Common myeloid progenitor, CD34-positive (primary cell): Measurements from ENCODE around the gene ATP13A2.

Experiments
- CTCF ChIA-PET: fragments of 350-600 bp; sonication (Branson Sonifier 250); formaldehyde crosslinking; loops from one replicate; lab custom pipeline; 2021; ENCODE audit warnings: antibody characterized with exemption; lab: Charles Lee
- POLR2A ChIA-PET: fragments of 350-600 bp; sonication (Branson Sonifier 250); formaldehyde crosslinking; loops from one replicate; lab custom pipeline; 2021; ENCODE audit warnings: antibody characterized with exemption; lab: Charles Lee
- DNase-seq, 3 donors: peaks; one replicate each; pipeline versions ENCODE4 v3.0.0 to v3.0.0-alpha.2; 2013
- H3K27ac ChIP-seq, 2 experiments: 1 replicate in 1 of 2; 2 replicates in 1 of 2; pipeline ENCODE4 v1.7.0; 2013; ENCODE audit warnings: inconsistent platforms in 2 of 2, low read length in 2 of 2, mild to moderate bottlenecking in 2 of 2, low read depth in 1 of 2, moderate library complexity in 1 of 2; ENCODE audit not compliant: severe bottlenecking in 2 of 2, insufficient read depth in 1 of 2, poor library complexity in 1 of 2
- H3K27me3 ChIP-seq, 5 experiments: replicated peaks in 2 of 5; 1 replicate in 3 of 5; 2 replicates in 2 of 5; pipeline versions ENCODE4 v1.6.1 to v1.7.0; 2013; ENCODE audit warnings: low read length in 4 of 5, mild to moderate bottlenecking in 2 of 5, moderate library complexity in 2 of 5, inconsistent platforms in 1 of 5; ENCODE audit not compliant: insufficient read depth in 5 of 5, control insufficient read depth in 4 of 5
- H3K36me3 ChIP-seq, 4 experiments: 1 replicate in 2 of 4; 2 replicates in 2 of 4; pipeline versions ENCODE4 v1.6.1 to v1.7.0; 2013; ENCODE audit warnings: low read length in 3 of 4, control low read depth in 1 of 4, mild to moderate bottlenecking in 1 of 4; ENCODE audit not compliant: control insufficient read depth in 4 of 4, insufficient read depth in 4 of 4
- H3K4me1 ChIP-seq, 4 experiments: 1 replicate in 3 of 4; 2 replicates in 1 of 4; pipeline versions ENCODE4 v1.6.1 to v1.7.1; 2013; ENCODE audit warnings: low read length in 3 of 4, mild to moderate bottlenecking in 3 of 4, control low read depth in 1 of 4, inconsistent platforms in 1 of 4, moderate library complexity in 1 of 4; ENCODE audit not compliant: control insufficient read depth in 4 of 4, insufficient read depth in 4 of 4; ENCODE audit errors: control extremely low read depth in 1 of 4
- H3K4me3 ChIP-seq, 7 experiments: 1 replicate in 4 of 7; 2 replicates in 3 of 7; pipeline versions ENCODE4 v1.5.1 to v1.7.0; 2013; ENCODE audit warnings: mild to moderate bottlenecking in 7 of 7, low read length in 6 of 7, moderate library complexity in 6 of 7, inconsistent platforms in 2 of 7, low read depth in 2 of 7, control low read depth in 1 of 7; ENCODE audit not compliant: insufficient read depth in 4 of 7, control insufficient read depth in 1 of 7; ENCODE audit errors: extremely low read depth in 1 of 7
- H3K9me3 ChIP-seq, 5 experiments: 1 replicate in 4 of 5; 2 replicates in 1 of 5; pipeline versions ENCODE4 v1.6.1 to v1.7.1; 2013; ENCODE audit warnings: low read length in 4 of 5, mild to moderate bottlenecking in 2 of 5, inconsistent platforms in 1 of 5, low read depth in 1 of 5, moderate library complexity in 1 of 5; ENCODE audit not compliant: control insufficient read depth in 4 of 5, insufficient read depth in 2 of 5; ENCODE audit errors: control extremely low read depth in 1 of 5
- WGBS: methylation state at CpG from one replicate; pipeline ENCODE4 v1.1.5; 2013; ENCODE audit not compliant: insufficient coverage; 5-methylcytosine and 5-hydroxymethylcytosine counted together

The ATP13A2 gene

DNA sequence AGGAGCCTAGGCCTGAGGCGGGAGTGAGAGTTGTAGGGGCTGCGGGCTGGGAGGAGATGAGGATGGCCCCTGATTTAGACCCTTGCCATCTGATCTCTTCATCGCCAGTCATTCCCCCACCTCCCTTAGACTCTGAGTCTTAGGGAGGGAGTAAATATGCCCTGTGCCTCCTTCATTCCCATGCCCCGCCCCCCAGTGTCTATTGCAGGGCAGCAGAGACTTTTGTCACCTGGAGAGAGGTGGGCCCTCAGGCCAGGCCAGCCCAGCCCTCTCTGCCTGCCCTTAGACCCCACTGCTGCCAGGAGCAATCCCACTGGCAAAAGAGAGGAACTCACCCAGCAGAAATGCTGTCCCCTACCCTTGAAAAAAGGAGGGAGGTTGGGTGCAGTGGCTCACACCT lies 28.1 kb downstream of the ATP13A2 start:
- H3K36me3 ChIP-seq = peaks cover 3 to 28% (median 21%) of the 10 kb centered on the region in 4 experiments
- H3K4me1 ChIP-seq = peaks cover 0 to 35% (median 29%) of the 10 kb centered on the region in 4 experiments
- no peak overlapping the region for H3K4me3 ChIP-seq
- CTCF ChIA-PET = no interaction called here
- POLR2A ChIA-PET = no interaction called here
- H3K27me3 ChIP-seq = peaks cover 0 to 14% (median 3%) of the 10 kb centered on the region in 5 experiments
- no peaks in the 10 kb centered on the region for H3K9me3 ChIP-seq
- no peak overlapping the region for H3K27ac ChIP-seq
- DNase-seq = no peak
- WGBS = 92% methylated on average over 4 of the region's 4 CpGs

DNA sequence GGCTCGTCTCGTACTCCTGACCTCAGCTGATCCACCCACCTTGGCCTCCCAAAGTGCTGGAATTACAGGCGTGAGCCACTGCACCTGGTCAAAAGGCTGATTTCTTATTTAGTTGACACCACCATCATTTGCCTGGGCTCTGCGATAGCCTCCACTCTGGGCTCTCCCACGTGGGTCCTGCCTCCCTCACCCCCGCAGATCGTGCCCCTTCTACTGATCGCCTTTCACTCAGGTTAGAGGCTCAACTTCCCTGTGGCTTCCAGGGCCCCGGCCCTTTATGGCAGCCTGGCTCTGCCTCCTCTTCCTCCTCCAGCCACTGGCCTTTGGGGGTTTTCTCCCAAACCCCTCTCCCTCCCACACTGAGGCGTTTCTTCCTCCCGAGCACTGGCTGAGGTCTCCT lies 28.8 kb downstream of the ATP13A2 start:
- DNase-seq = no peak
- H3K9me3 ChIP-seq = no peaks in the 10 kb centered on the region
- H3K27ac ChIP-seq = no peak overlapping the region
- peaks cover 0 to 43% (median 36%) of the 10 kb centered on the region in 4 experiments for H3K4me1 ChIP-seq
- H3K4me3 ChIP-seq = no peak overlapping the region
- ChIA-PET POLR2A (no interaction called here), CTCF (interaction anchor here (1.6 kb wide), 1 partner anchor 28 kb away, joined by 3 read pairs; no protein-coding TSS in a partner anchor)
- H3K27me3 ChIP-seq = peaks cover 0 to 14% (median 3%) of the 10 kb centered on the region in 5 experiments
- peaks cover 2 to 23% (median 17%) of the 10 kb centered on the region in 4 experiments for H3K36me3 ChIP-seq
- WGBS = 80% methylated on average over 11 of the region's 11 CpGs

DNA sequence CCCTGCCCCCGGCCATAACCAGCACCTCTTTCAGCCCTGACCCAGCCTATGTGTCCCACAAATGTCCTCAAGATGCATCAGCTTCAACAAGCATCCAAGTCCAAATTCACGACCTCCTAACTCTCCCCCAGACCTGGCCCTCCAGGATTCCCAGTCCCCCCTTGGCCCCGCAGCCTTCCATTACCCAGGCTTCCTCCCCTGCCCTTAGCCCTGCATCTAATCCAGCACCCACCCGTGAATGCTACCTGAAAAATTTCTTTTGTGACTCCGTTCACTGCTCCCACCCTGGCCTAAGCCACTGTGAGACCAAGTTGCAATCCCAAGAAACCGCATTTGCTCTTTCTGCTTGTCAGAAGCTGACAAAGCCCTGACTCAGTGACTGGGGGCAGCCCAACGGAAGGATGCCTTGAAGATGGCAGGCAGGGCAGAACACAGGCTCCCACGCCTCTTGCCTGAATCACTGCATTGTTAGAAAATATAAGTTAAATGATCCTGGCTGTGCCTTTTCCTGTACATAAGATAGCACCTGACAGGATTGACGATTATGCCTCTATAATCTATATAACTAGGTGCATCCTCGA lies 30.4 kb downstream of the ATP13A2 start:
- ChIA-PET CTCF (interaction anchor here (1.6 kb wide), 1 partner anchor 26 kb away, joined by 3 read pairs; no protein-coding TSS in a partner anchor), POLR2A (interaction anchor here (0.9 kb wide), 1 partner anchor 11 kb away, joined by 3 read pairs; no protein-coding TSS in a partner anchor)
- peaks cover 0 to 8% (median 7%) of the 10 kb centered on the region in 4 experiments for H3K36me3 ChIP-seq
- WGBS = 96% methylated on average over 6 of the region's 10 CpGs
- H3K27me3 ChIP-seq = peaks cover 0 to 14% (median 3%) of the 10 kb centered on the region in 5 experiments
- DNase-seq = no peak
- no peak overlapping the region for H3K4me3 ChIP-seq
- H3K9me3 ChIP-seq = no peaks in the 10 kb centered on the region
- H3K27ac ChIP-seq = no peak overlapping the region
- H3K4me1 ChIP-seq = peaks cover 0 to 43% (median 36%) of the 10 kb centered on the region in 4 experiments

DNA sequence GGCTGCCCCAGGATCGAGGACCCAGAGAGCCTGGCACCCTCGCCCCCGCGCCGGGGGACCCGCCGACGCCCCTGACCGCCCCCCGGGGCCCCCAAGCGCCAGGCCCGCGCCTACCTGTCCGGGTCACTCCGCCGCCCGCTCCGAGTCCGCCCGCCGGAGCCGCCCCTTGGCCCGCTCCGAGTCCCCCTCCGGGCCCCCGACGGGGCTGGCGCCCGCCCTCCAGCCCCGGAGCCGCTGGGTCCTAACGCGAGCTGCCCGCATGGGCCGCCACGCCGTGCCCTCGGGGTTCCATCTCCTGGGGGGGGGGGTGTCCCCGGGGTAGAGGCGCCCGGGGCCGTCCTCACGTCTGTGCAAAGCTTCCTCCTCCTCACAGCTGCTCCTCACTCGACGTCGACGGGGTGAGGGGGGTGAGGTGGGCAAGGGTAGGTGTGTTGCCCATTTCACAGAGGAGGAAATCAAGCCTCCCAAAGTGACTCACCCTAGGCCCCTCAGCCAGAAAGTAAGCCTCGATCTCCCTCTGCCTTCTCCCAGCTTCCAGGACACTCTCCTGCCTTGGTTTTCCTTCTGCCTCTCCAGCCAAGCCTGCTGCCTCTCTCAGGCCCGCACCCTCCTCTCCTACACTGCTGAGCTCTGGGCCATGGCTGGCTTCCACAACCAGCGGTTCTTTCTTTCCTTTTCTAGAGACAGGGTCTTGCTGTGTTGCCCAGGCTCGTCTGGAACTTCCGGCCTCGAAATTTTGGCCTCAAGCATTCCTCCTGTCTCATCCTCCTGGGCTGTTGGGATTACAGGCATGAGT lies 31.1 kb downstream of the ATP13A2 start, which contains the start of gene MFAP2:
Gene MFAP2, minus strand, starts transcription at position 148 of the 796 bp plus-strand sequence. CDS start 2,347 bp downstream, outside the sequence.
- Histone ChIP-seq H3K9me3 (no peaks in the 10 kb centered on the region), H3K27ac (no peak within 1 kb of the TSS), H3K4me3 (peak within 1 kb of the TSS; percentile 10 to 80 (median 48)), H3K36me3 (peaks cover 0 to 1% (median under 1%) of the 10 kb centered on the region in 4 experiments), H3K27me3 (peaks cover 0 to 14% (median 3%) of the 10 kb centered on the region in 5 experiments), H3K4me1 (peaks cover 0 to 43% (median 35%) of the 10 kb centered on the region in 4 experiments)
- WGBS = 9% methylated on average over 35 of the region's 53 CpGs
- ChIA-PET CTCF (no interaction called here), POLR2A (interaction anchor here (0.9 to 1.1 kb wide), 2 partner anchors 12 to 34 kb away, joined by 3 to 5 read pairs; no protein-coding TSS in a partner anchor)
- peak in 2 of 3 donors; percentile 20 to 32 for DNase-seq

DNA sequence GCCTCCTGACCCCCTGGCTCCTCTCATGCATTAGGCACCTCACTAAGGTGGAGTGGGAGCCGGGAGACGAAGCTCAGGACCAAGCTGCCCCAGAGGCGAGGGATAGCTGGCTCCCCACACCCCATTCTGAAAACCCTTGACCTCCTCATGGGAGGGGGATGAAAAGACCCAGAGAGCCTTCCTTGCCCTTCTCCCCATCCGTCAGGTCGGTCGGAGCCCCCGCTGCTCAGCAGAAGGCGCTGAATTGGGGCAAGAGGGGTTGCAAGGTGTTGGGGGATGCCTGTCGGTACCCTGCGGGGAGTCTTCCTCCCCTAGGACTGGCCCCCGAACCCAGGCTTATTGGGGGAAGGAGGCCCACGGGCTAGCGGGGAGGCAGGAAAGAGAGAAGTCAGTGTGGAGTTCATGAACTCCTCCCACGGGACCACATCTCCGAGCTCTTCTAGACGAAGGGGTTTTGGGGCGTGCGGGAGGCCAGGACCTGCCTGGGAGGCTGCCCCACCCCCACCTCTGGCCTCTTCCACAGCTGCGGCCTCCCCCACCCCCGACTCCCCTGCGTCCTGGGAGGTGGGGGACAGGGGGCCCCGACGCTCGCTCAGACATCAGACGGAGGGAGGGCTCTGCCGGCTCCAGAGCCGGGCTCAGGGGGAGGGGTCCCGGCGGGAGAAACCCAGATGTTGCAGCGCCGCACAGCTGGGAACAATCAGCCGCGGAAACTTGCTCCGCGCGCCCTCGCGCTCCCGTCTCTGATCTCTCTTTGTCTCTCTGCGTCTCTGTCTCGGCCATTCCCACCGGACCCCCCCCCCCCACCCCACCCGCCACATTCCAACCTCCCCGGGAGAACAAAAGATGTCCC lies 32.0 kb downstream of the ATP13A2 start:
- 14% methylated on average over 28 of the region's 44 CpGs for WGBS
- CTCF ChIA-PET = interaction anchor here (0.8 to 2.0 kb wide), 7 partner anchors 10 to 66 kb away, joined by 3 to 8 read pairs (median 4); no protein-coding TSS in a partner anchor

More for the DNA sequence above, 32.0 kb downstream of the ATP13A2 start:
- H3K4me1 ChIP-seq = peaks cover 0 to 40% (median 32%) of the 10 kb centered on the region in 4 experiments
- no peaks in the 10 kb centered on the region for H3K36me3 ChIP-seq
- H3K27ac ChIP-seq = no peak overlapping the region
- peaks cover 0 to 14% (median 3%) of the 10 kb centered on the region in 5 experiments for H3K27me3 ChIP-seq
- DNase-seq = peak in 2 of 3 donors; percentile 19 to 34
- peak overlapping the region; percentile 10 to 80 (median 48) for H3K4me3 ChIP-seq
- no peaks in the 10 kb centered on the region for H3K9me3 ChIP-seq
- POLR2A ChIA-PET = interaction anchor here (1.1 kb wide), 1 partner anchor 35 kb away, joined by 5 read pairs; no protein-coding TSS in a partner anchor
